Osteoblast (primary cell): Measurements from ENCODE around the gene BICDL2. TPM values are rescaled to one million over a fixed set of nuclear protein-coding genes. Genes with fewer than 3 reads are reported as not detected.

Source experiments
- DNase-seq: peaks from one replicate; pipeline ENCODE4 v3.0.0; 2011; ENCODE audit warnings: low spot score, mixed read lengths; ENCODE audit not compliant: insufficient read length; ENCODE audit errors: missing footprints
- H2AFZ ChIP-seq: 2 replicates; pipeline ENCODE4 v1.6.0; 2011; ENCODE audit warnings: mild to moderate bottlenecking, low read length
- H3K27ac ChIP-seq: 2 replicates; pipeline ENCODE4 v1.5.1; 2011; ENCODE audit warnings: mild to moderate bottlenecking, low read depth, low read length, moderate library complexity
- H3K27me3 ChIP-seq: 2 replicates; pipeline ENCODE4 v1.6.0; 2012; ENCODE audit warnings: mild to moderate bottlenecking, control low read depth, inconsistent platforms, low read length, moderate library complexity; ENCODE audit not compliant: insufficient read depth
- H3K36me3 ChIP-seq: 2 replicates; pipeline ENCODE4 v1.5.1; 2011; ENCODE audit warnings: mild to moderate bottlenecking, low read length, control low read depth, moderate library complexity; ENCODE audit not compliant: insufficient read depth
- H3K4me1 ChIP-seq: 2 replicates; pipeline ENCODE4 v1.5.1; 2011; ENCODE audit warnings: mild to moderate bottlenecking, low read length, control low read depth, moderate library complexity; ENCODE audit not compliant: insufficient read depth
- H3K4me2 ChIP-seq: 2 replicates; pipeline ENCODE4 v1.6.0; 2011; ENCODE audit warnings: mild to moderate bottlenecking, low read length; ENCODE audit not compliant: insufficient read depth
- H3K4me3 ChIP-seq: fragments of 200-600 bp; sonication (generic); 3 replicates; pipeline ENCODE4 v1.5.1; 2012; ENCODE audit warnings: mild to moderate bottlenecking, low read length, inconsistent platforms; ENCODE audit not compliant: insufficient read depth
- H3K79me2 ChIP-seq: 2 replicates; pipeline ENCODE4 v1.6.0; 2012; ENCODE audit warnings: mild to moderate bottlenecking, low read length, control low read depth, inconsistent platforms; ENCODE audit not compliant: insufficient read depth
- H3K9me3 ChIP-seq: 2 replicates; pipeline ENCODE4 v1.5.1; 2011; ENCODE audit warnings: low read depth, low read length, control low read depth
- H4K20me1 ChIP-seq: 2 replicates; pipeline ENCODE4 v1.6.0; 2012; ENCODE audit warnings: mild to moderate bottlenecking, low read length, control low read depth; ENCODE audit not compliant: insufficient read depth
- total RNA-seq: library from RNA; depleted of rRNA; stranded (reverse); fragments of >200 nt; gene quantifications from 2 replicates; pipeline ENCODE4 v1.2.3, GENCODE V29; 2012
- TF ChIP-seq, protein P1 (sequence below): IDR thresholded peaks from 2 replicates; pipeline ENCODE4 v1.5.1; 2011; ENCODE audit warnings: mild to moderate bottlenecking, low read depth, low read length, moderate library complexity; ENCODE audit errors: extremely low read depth

Gene BICDL2
- total RNA-seq, 1 donor: not detected

DNA sequence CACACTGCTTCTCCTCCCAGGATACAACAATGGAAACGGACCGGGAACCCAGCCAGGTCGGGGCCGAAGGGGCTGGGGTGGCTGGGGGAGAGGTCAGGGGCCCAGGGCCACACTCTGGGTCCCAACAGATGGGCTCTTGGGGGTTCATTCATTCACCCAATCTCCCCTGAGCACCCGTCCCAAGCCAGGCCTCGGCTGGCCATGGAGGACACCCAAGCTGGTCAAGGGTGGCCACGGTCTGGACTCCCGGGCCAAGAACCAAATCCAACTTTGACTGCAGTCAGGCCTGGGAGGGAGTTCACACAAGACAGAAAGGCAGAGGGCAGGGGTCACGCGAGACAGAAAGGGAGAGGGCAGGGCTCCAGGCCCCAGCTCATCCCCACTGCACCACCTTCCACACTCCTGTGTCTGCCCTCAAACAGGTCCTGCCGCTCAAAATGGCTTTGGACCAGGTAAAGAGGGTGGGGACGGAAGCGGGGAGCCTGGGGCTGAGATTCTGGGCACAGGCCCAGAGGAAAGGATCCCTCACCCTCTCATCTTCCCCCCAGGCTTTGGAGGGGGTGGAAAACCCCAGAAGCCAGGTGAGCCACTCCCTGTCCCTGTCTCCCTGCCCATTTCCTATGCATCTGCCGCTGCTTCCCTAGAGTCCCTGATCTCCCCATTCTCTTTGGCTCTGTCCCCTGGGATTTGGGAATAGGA, 44.2 kb downstream of the BICDL2 start:
- H3K9me3 ChIP-seq: no peaks in the 10 kb centered on the region
- no peaks in the 10 kb centered on the region for H3K4me1 ChIP-seq
- no peak overlapping the region for H3K4me3 ChIP-seq
- no peak overlapping the region for H3K27ac ChIP-seq
- no peak overlapping the region for H3K4me2 ChIP-seq
- DNase-seq: no peak
- H3K79me2 ChIP-seq: no peaks in the 10 kb centered on the region
- no peaks in the 10 kb centered on the region for H4K20me1 ChIP-seq
- peaks cover 18% of the 10 kb centered on the region for H3K27me3 ChIP-seq
- no peaks in the 10 kb centered on the region for H3K36me3 ChIP-seq
- H2AFZ ChIP-seq: no peak overlapping the region
- TF ChIP-seq, protein P1, sequence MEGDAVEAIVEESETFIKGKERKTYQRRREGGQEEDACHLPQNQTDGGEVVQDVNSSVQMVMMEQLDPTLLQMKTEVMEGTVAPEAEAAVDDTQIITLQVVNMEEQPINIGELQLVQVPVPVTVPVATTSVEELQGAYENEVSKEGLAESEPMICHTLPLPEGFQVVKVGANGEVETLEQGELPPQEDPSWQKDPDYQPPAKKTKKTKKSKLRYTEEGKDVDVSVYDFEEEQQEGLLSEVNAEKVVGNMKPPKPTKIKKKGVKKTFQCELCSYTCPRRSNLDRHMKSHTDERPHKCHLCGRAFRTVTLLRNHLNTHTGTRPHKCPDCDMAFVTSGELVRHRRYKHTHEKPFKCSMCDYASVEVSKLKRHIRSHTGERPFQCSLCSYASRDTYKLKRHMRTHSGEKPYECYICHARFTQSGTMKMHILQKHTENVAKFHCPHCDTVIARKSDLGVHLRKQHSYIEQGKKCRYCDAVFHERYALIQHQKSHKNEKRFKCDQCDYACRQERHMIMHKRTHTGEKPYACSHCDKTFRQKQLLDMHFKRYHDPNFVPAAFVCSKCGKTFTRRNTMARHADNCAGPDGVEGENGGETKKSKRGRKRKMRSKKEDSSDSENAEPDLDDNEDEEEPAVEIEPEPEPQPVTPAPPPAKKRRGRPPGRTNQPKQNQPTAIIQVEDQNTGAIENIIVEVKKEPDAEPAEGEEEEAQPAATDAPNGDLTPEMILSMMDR: no peak

DNA sequence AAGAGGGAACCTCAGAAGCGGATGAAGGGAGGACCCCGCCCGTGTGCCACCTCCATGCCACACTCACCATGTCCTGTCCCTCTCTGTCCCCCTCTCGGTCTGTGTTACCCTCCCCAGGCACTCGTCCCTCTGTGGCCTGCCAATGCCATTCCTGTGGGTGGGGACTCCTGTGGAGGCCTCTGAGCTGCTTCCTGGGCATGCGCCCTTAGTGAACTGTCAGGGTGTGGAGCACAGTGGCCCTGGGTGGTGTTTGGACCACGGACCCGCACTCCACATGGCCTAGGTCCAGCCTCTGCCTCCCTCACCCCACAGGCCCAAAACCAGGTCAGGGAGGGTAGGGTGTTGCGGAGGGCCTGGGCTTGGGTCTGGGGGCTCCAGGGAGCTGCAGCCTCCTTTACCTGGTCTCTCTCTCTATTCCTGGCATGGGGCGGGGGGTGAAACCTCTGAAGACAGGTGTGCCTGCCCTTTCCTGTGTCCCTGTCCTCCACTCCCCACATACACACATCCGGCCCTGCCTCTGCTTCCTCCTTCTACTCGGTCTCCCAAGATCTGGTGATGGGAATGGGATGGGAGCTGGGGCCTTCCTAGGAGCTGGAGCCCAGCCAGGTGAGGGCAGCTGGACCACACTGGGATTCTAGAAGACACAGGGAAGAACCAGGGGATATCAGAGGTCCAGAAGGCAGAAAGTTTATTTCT, 45.0 kb downstream of the BICDL2 start:
- Histone ChIP-seq H3K27me3 (peaks cover 13% of the 10 kb centered on the region), H4K20me1 (no peaks in the 10 kb centered on the region), H3K4me3 (no peak overlapping the region), H3K4me2 (no peak overlapping the region), H3K36me3 (no peaks in the 10 kb centered on the region), H2AFZ (no peak overlapping the region), H3K27ac (no peak overlapping the region), H3K9me3 (no peaks in the 10 kb centered on the region), H3K4me1 (no peaks in the 10 kb centered on the region), H3K79me2 (no peaks in the 10 kb centered on the region)
- TF ChIP-seq, protein P1: no peak
- DNase-seq: no peak

DNA sequence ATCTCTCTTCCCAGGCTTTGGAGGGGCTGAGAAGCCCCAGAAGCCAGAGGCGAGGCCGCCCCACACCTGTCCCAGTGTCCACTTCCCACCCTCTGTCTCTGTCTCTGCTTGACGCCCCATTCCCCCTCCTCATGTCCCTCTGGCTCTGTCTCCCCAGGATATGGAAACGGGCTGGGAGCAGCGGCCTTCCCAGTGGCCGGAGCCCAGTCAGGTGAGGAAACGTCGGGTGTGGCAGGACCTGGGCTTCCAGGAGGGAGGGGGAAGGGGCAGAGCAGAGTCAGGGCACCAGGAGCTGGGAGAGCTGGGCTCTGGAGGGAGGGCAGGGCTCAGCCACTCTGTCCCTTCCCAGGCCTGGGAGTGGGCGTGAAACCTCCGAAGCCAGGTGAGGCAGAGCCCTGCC, 45.9 kb downstream of the BICDL2 start:
- Histone ChIP-seq H4K20me1 (no peaks in the 10 kb centered on the region), H3K9me3 (no peaks in the 10 kb centered on the region), H3K79me2 (no peaks in the 10 kb centered on the region), H3K27me3 (peaks cover 8% of the 10 kb centered on the region), H3K4me2 (no peak overlapping the region), H3K27ac (no peak overlapping the region), H3K36me3 (no peaks in the 10 kb centered on the region), H3K4me1 (no peaks in the 10 kb centered on the region), H2AFZ (no peak overlapping the region), H3K4me3 (no peak overlapping the region)
- DNase-seq: no peak
- TF ChIP-seq, protein P1: no peak

DNA sequence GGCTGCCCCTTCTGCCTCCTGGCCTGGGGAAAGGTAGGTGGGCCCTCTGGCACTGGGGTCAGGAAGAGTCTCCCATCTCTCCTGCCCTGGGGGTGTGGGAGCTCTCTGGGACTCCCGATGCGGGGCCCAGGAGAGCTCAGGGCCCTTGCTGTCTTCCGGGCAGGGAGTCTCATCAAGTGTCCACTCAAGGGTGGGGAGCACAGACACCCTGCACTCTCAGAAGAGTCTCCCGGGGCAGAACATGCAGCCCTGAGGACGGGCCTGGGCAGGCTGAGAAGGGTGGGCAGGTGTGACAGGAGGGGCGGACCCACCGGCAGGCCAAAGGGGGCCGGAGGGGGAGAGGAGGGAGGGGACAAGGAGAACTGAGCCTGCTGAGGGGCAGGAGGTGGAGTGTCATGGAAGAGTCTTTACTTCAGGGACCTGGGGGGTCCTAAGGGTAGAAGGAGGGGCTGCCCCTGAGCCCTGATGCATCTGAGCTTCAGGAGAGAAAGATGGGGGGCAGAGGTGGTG, 48.1 kb downstream of the BICDL2 start:
- Histone ChIP-seq H4K20me1 (no peaks in the 10 kb centered on the region), H3K27ac (no peak overlapping the region), H3K4me3 (no peak overlapping the region), H2AFZ (no peak overlapping the region), H3K27me3 (peaks cover 8% of the 10 kb centered on the region), H3K9me3 (no peaks in the 10 kb centered on the region), H3K4me2 (no peak overlapping the region), H3K79me2 (no peaks in the 10 kb centered on the region), H3K36me3 (no peaks in the 10 kb centered on the region), H3K4me1 (no peaks in the 10 kb centered on the region)
- DNase-seq: no peak
- TF ChIP-seq, protein P1: no peak
